Uterus (tissue), 4 donors: ENCODE data around the gene BORCS6. TPM values are rescaled to one million over a fixed set of nuclear protein-coding genes. Genes with fewer than 3 reads are reported as not detected.

ENCODE experiments used
- DNase-seq, 2 donors: peaks; one replicate each; pipeline ENCODE4 v3.0.0-alpha.2; 2019 to 2020
- H3K27ac ChIP-seq, 2 donors: fragments of 200-600 bp; sonication (generic); 1 replicate in 1 of 2; 2 replicates in 1 of 2; pipeline ENCODE4 v1.5.1; 2016 to 2018
- H3K27me3 ChIP-seq, 2 donors: fragments of 200-600 bp; sonication (generic); one replicate each; pipeline ENCODE4 v1.5.1; 2018 to 2019; ENCODE audit warnings: control low read depth in 1 of 2
- H3K36me3 ChIP-seq, 2 donors: fragments of 200-600 bp; sonication (generic); one replicate each; pipeline ENCODE4 v1.5.1; 2019; ENCODE audit warnings: control low read depth in 1 of 2
- H3K4me1 ChIP-seq, 2 donors: fragments of 200-600 bp; sonication (generic); one replicate each; pipeline ENCODE4 v1.5.1; 2018 to 2019; ENCODE audit warnings: control low read depth in 1 of 2
- H3K4me3 ChIP-seq, 2 donors: fragments of 200-600 bp; sonication (generic); 1 replicate in 1 of 2; 2 replicates in 1 of 2; pipeline ENCODE4 v1.5.1; 2018 to 2019; ENCODE audit warnings: mild to moderate bottlenecking in 1 of 2
- H3K9me3 ChIP-seq, 2 donors: fragments of 200-600 bp; sonication (generic); one replicate each; pipeline ENCODE4 v1.5.1; 2019; ENCODE audit warnings: control low read depth in 1 of 2
- POLR2A ChIP-seq, 2 donors: fragments of 450-650 bp; IDR thresholded peaks; one replicate each; pipeline ENCODE4 v1.6.1; 2016; ENCODE audit warnings: antibody characterized with exemption in 2 of 2, mild to moderate bottlenecking in 1 of 2, moderate library complexity in 1 of 2
- intact Hi-C: fragments of 100-400 bp; cut with DNase I; formaldehyde crosslinking; loops from one replicate; pipeline ENCODE4 v1.15.1; 2023; ENCODE audit warnings: low total_unique reads
- total RNA-seq, 4 donors: library from RNA; depleted of rRNA in 3 of 4; stranded (reverse); fragments of >200 nt in 3 of 4; gene quantifications; one replicate each; pipeline versions ENCODE4 v1.1.0 to v1.2.4, GENCODE V29; 2014 to 2023
- TF ChIP-seq, protein P1 (sequence below), 4 experiments: fragments of 200-600 bp in 2 of 4; fragments of 450-650 bp in 2 of 4; sonication (generic) in 2 of 4; IDR thresholded peaks; one replicate each; pipeline ENCODE4 v1.5.1; 2016 to 2019; ENCODE audit warnings: antibody characterized with exemption in 4 of 4, mild to moderate bottlenecking in 2 of 4, moderate library complexity in 1 of 4
- donor health status: DM: yes; HTN: yes; CAD: no.

Gene BORCS6
- total RNA-seq, 4 donors from 2014 or later: under 0.01 to 9.0 (median 6.1) TPM

DNA sequence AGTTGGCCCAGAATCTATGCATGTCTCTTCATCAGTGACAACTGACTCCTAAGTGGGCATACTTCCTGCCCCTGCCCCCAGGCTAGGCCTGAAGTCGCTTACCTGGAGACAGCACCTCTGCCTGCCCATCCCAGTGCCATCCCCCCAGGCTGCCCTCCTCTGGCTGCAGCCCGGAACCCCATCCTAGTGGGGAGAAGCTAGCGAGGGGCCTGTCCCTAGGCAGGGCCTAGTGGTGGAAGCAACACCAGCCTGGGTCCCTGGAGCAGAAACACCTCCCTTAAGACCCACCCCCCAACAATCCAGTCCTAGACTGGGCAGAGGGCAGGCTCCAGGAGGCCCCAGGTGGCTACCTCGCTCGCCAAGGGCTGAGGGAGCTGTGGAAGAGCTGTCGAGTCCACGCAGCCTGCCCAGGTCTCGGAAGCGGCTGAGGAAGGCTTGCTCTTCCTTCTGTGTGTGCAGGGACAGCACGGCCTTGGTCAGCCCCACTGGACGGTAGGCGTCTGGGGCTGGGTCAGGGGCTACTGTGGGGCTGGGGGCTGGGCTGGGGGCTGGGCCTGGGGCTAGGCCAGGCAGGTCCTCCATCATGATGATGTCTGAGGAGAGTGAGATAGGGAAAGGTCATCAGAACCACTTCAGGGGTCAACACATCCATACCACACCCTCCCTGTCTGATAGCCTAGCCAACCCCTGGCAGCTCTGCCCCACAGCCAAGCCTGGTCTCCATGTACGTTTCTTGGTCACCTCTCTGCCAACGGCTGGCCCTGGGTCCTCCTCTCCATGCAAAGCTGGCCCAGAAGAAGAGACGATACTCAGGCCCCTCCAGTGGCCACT is 45.4 kb downstream of the BORCS6 start:
- no peak overlapping the region for H3K4me3 ChIP-seq
- intact Hi-C loops: no loop called here
- no peak overlapping the region for H3K27ac ChIP-seq
- no peaks in the 10 kb centered on the region for H3K9me3 ChIP-seq
- no peak for DNase-seq
- H3K36me3 ChIP-seq: no peaks in the 10 kb centered on the region
- H3K27me3 ChIP-seq: no peaks in the 10 kb centered on the region
- no peak for TF ChIP-seq POLR2A (IDR thresholded peaks at IDR 0.05)
- TF ChIP-seq, protein P1, sequence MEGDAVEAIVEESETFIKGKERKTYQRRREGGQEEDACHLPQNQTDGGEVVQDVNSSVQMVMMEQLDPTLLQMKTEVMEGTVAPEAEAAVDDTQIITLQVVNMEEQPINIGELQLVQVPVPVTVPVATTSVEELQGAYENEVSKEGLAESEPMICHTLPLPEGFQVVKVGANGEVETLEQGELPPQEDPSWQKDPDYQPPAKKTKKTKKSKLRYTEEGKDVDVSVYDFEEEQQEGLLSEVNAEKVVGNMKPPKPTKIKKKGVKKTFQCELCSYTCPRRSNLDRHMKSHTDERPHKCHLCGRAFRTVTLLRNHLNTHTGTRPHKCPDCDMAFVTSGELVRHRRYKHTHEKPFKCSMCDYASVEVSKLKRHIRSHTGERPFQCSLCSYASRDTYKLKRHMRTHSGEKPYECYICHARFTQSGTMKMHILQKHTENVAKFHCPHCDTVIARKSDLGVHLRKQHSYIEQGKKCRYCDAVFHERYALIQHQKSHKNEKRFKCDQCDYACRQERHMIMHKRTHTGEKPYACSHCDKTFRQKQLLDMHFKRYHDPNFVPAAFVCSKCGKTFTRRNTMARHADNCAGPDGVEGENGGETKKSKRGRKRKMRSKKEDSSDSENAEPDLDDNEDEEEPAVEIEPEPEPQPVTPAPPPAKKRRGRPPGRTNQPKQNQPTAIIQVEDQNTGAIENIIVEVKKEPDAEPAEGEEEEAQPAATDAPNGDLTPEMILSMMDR (IDR thresholded peaks at IDR 0.05): no peak
- peaks cover 0 to 1% of the 10 kb centered on the region in 2 donors for H3K4me1 ChIP-seq

GRCh38 chr17:8143581-8144400 is 46.2 kb downstream of the BORCS6 start:
- no peak overlapping the region for H3K27ac ChIP-seq
- intact Hi-C loops: no loop called here
- no peak overlapping the region for H3K4me3 ChIP-seq
- DNase-seq: peak in 1 of 2 donors; percentile 26
- no peaks in the 10 kb centered on the region for H3K36me3 ChIP-seq
- no peaks in the 10 kb centered on the region for H3K27me3 ChIP-seq
- no peak for TF ChIP-seq POLR2A (IDR thresholded peaks at IDR 0.05)
- TF ChIP-seq, protein P1 (IDR thresholded peaks at IDR 0.05): no peak
- no peaks in the 10 kb centered on the region for H3K9me3 ChIP-seq
- no peaks in the 10 kb centered on the region for H3K4me1 ChIP-seq

DNA sequence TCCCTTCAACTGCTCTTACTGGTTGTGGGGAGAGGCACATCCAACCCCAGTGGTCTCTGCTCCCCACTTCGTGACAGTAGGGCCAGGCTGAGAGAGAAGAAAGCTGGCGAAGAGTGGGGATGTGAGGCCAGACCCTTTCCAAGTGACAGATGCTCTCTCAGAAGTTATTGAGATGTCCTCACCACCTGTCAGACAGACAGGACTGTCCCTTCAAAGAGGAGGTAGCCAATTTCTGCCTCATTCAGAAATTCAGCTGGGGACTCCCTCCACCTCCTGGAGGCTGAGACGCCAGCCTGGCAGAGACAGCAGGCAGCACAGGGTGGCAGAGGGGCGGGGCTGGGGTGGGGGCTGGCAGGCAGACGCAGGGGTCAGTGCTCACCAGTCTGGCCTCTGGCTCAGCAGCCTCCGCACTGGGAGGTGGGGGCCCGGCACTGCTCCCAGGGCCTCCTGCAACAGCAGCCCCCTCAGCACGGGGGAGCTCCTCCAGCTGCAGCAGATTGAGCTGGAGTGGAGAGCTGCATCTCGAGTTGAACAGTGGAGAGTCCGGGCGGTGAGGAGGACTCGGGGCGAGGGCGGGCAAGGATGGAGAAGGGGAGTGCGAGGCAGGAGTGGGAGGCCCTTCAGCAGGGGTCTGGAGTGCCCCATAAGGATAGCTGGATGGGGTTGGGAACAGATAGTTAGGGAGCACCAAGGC is 46.9 kb downstream of the BORCS6 start:
- H3K9me3 ChIP-seq: no peaks in the 10 kb centered on the region
- TF ChIP-seq, protein P1 (IDR thresholded peaks at IDR 0.05): no peak
- TF ChIP-seq POLR2A (IDR thresholded peaks at IDR 0.05): no peak
- intact Hi-C loops: no loop called here
- no peaks in the 10 kb centered on the region for H3K36me3 ChIP-seq
- H3K4me3 ChIP-seq: no peak overlapping the region
- H3K4me1 ChIP-seq: peaks cover 0 to 1% of the 10 kb centered on the region in 2 donors
- peak in 1 of 2 donors; percentile 26 for DNase-seq
- H3K27me3 ChIP-seq: no peaks in the 10 kb centered on the region
- peak overlapping the region in 1 of 2 donors; percentile 1 for H3K27ac ChIP-seq

GRCh38 chr17:8142158-8142886 is 47.7 kb downstream of the BORCS6 start:
- Histone ChIP-seq H3K27me3 (no peaks in the 10 kb centered on the region), H3K9me3 (no peaks in the 10 kb centered on the region), H3K27ac (peak overlapping the region in 1 of 2 donors; percentile 0), H3K4me3 (no peak overlapping the region), H3K4me1 (peaks cover 0 to 5% of the 10 kb centered on the region in 2 donors), H3K36me3 (no peaks in the 10 kb centered on the region)
- DNase-seq: peak in 1 of 2 donors; percentile 28
- TF ChIP-seq, protein P1 (IDR thresholded peaks at IDR 0.05): no peak
- TF ChIP-seq POLR2A (IDR thresholded peaks at IDR 0.05): no peak
- intact Hi-C loops: no loop called here
